Tibial artery (tissue), 4 donors: Measurements from ENCODE around the gene CD300H.

Experiments used
- DNase-seq, 2 donors: peaks; one replicate each; pipeline ENCODE4 v3.0.0-alpha.2; 2019
- H3K27ac ChIP-seq, 2 donors: fragments of 200-600 bp; sonication (generic) in 1 of 2; 1 replicate in 1 of 2; 2 replicates in 1 of 2; pipeline ENCODE4 v1.5.1; 2018 to 2019; ENCODE audit warnings: mild to moderate bottlenecking in 1 of 2
- H3K27me3 ChIP-seq, 2 donors: fragments of 200-600 bp; sonication (generic) in 1 of 2; one replicate each; pipeline versions ENCODE4 v1.5.1 to v1.6.0; 2016 to 2019
- H3K36me3 ChIP-seq, 3 donors: fragments of 200-600 bp; sonication (generic) in 2 of 3; one replicate each; pipeline ENCODE4 v1.5.1; 2016 to 2019; ENCODE audit warnings: mild to moderate bottlenecking in 2 of 3
- H3K4me1 ChIP-seq, 4 donors: fragments of 200-600 bp; sonication (generic) in 2 of 4; 1 replicate in 3 of 4; 2 replicates in 1 of 4; pipeline ENCODE4 v1.5.1; 2016 to 2019
- H3K4me3 ChIP-seq, 2 donors: fragments of 200-600 bp; sonication (generic) in 1 of 2; 1 replicate in 1 of 2; 2 replicates in 1 of 2; pipeline ENCODE4 v1.5.1; 2018 to 2019; ENCODE audit warnings: mild to moderate bottlenecking in 2 of 2
- H3K9me3 ChIP-seq, 3 donors: fragments of 200-600 bp; sonication (generic) in 1 of 3; one replicate each; pipeline ENCODE4 v1.5.1; 2016 to 2019
- CTCF ChIP-seq, 2 experiments: fragments of 200-600 bp in 1 of 2; fragments of 450-650 bp in 1 of 2; IDR thresholded peaks; one replicate each; pipeline ENCODE4 v1.5.1; 2017 to 2019; ENCODE audit warnings: antibody characterized with exemption in 2 of 2, mild to moderate bottlenecking in 1 of 2, moderate library complexity in 1 of 2
- intact Hi-C: fragments of 100-400 bp; cut with DNase I; formaldehyde crosslinking; loops from one replicate; pipeline ENCODE4 v1.15.0; 2023; ENCODE audit warnings: low total_unique reads

Gene CD300H

GRCh38 chr17:74527756-74528155 lies 39.6 kb downstream of the CD300H start:
- no peaks in the 10 kb centered on the region for H3K36me3 ChIP-seq
- peaks cover 0 to 8% (median 6%) of the 10 kb centered on the region in 3 donors for H3K9me3 ChIP-seq
- H3K27me3 ChIP-seq = peaks cover 0 to 4% of the 10 kb centered on the region in 2 donors
- DNase-seq = no peak
- H3K4me3 ChIP-seq = no peak overlapping the region
- H3K4me1 ChIP-seq = no peaks in the 10 kb centered on the region
- intact Hi-C loops = no loop called here
- TF ChIP-seq CTCF (IDR thresholded peaks at IDR 0.05) = no peak
- no peak overlapping the region for H3K27ac ChIP-seq

GRCh38 chr17:74527081-74527480 lies 40.2 kb downstream of the CD300H start:
- intact Hi-C loops = no loop called here
- Histone ChIP-seq H3K4me1 (no peaks in the 10 kb centered on the region), H3K36me3 (no peaks in the 10 kb centered on the region), H3K4me3 (no peak overlapping the region), H3K27ac (no peak overlapping the region), H3K27me3 (peaks cover 0 to 4% of the 10 kb centered on the region in 2 donors), H3K9me3 (peaks cover 0 to 15% (median 10%) of the 10 kb centered on the region in 3 donors)
- no peak for DNase-seq
- no peak for TF ChIP-seq CTCF (IDR thresholded peaks at IDR 0.05)

GRCh38 chr17:74526681-74527080 lies 40.6 kb downstream of the CD300H start:
- peaks cover 0 to 15% (median 10%) of the 10 kb centered on the region in 3 donors for H3K9me3 ChIP-seq
- no peak for DNase-seq
- no peaks in the 10 kb centered on the region for H3K36me3 ChIP-seq
- no peaks in the 10 kb centered on the region for H3K4me1 ChIP-seq
- intact Hi-C loops = no loop called here
- no peak overlapping the region for H3K4me3 ChIP-seq
- no peak overlapping the region for H3K27ac ChIP-seq
- peaks cover 0 to 4% of the 10 kb centered on the region in 2 donors for H3K27me3 ChIP-seq
- no peak for TF ChIP-seq CTCF (IDR thresholded peaks at IDR 0.05)

GRCh38 chr17:74525781-74526288 lies 41.5 kb downstream of the CD300H start:
- Histone ChIP-seq H3K4me3 (no peak overlapping the region), H3K27ac (no peak overlapping the region), H3K4me1 (no peaks in the 10 kb centered on the region), H3K9me3 (peaks cover 0 to 15% (median 10%) of the 10 kb centered on the region in 3 donors), H3K36me3 (no peaks in the 10 kb centered on the region), H3K27me3 (peaks cover 0 to 4% of the 10 kb centered on the region in 2 donors)
- no peak for DNase-seq
- no peak for TF ChIP-seq CTCF (IDR thresholded peaks at IDR 0.05)
- intact Hi-C loops = no loop called here

GRCh38 chr17:74525465-74525725 lies 41.9 kb downstream of the CD300H start:
- H3K36me3 ChIP-seq = no peaks in the 10 kb centered on the region
- no peak overlapping the region for H3K4me3 ChIP-seq
- no peak for TF ChIP-seq CTCF (IDR thresholded peaks at IDR 0.05)
- intact Hi-C loops = no loop called here
- H3K27ac ChIP-seq = no peak overlapping the region
- no peak for DNase-seq
- peaks cover 0 to 4% of the 10 kb centered on the region in 2 donors for H3K27me3 ChIP-seq
- H3K9me3 ChIP-seq = peaks cover 0 to 15% (median 10%) of the 10 kb centered on the region in 3 donors
- no peaks in the 10 kb centered on the region for H3K4me1 ChIP-seq
